ENCODE results near the gene NCK2.

GRCh38 chr2:105876191-105876590, 131.5 kb downstream of the NCK2 start:
- TF ChIP-seq CTCF (IDR thresholded peaks at IDR 0.05) (no peak), POLR2A (IDR thresholded peaks at IDR 0.05) (no peak)

All from esophagus squamous epithelium (tissue), 4 donors.